ENCODE measurements around the gene PDE2A. TPM values are rescaled to one million over a fixed set of nuclear protein-coding genes. Genes with fewer than 3 reads are reported as not detected.

PDE2A gene
- total and polyA plus RNA-seq, 2 donors (not counting 3 experiments of a cell fraction or from before 2014, with no cell fraction given): 14.8 to 16.8 TPM

DNA sequence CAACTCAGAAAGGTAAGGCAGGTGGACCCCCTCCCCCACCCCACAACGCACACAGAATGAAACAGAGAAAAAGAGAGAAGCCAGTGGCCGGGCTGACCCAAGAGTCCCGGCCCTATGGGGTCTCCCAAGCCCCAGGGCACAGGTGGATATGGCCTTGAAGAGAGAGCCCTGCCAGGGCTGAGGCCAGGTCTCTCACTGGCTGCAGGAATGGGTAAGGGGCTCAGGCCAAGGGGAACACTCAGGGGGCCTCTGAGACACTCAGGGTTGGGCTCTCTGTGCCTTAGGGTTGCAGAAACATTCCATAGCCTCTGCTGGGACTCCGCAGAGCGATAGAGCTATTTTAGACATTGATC is 98.0 kb downstream of the PDE2A start:
- Histone ChIP-seq H3K36me3 (ENCODE audit: control insufficient read depth in 2 of 2, extremely low read depth in 1 of 2, insufficient read depth in 2 of 2, low read length in 2 of 2) (no peaks in the 10 kb centered on the region), H3K27ac (ENCODE audit: insufficient read depth, low read depth, low read length) (no peak overlapping the region), H3K79me2 (ENCODE audit: control insufficient read depth, insufficient read depth, low read length) (no peaks in the 10 kb centered on the region), H3K9ac (replicated peaks; ENCODE audit: extremely low read depth, insufficient read depth, low read length) (no peak overlapping the region), H4K20me1 (replicated peaks; ENCODE audit: control insufficient read depth, extremely low read depth, insufficient read depth, low read length) (no peaks in the 10 kb centered on the region), H3K9me1 (replicated peaks; ENCODE audit: control insufficient read depth, extremely low read depth, insufficient read depth, low read length) (no peaks in the 10 kb centered on the region), H3K4me2 (ENCODE audit: insufficient read depth, low read length) (no peak overlapping the region), H3K4me1 (ENCODE audit: control insufficient read depth, extremely low read depth, insufficient read depth, low read length) (no peaks in the 10 kb centered on the region), H3K4me3 (replicated peaks in 1 of 3; ENCODE audit: insufficient read depth in 1 of 3, low read depth in 1 of 3, low read length in 3 of 3) (no peak overlapping the region), H3K9me3 (replicated peaks; ENCODE audit: control insufficient read depth, insufficient read depth, low read length) (no peaks in the 10 kb centered on the region), H2AFZ (ENCODE audit: low read depth, low read length) (no peak overlapping the region), H3K27me3 (ENCODE audit: control insufficient read depth in 2 of 2, insufficient read depth in 2 of 2, low read length in 2 of 2) (no peaks in the 10 kb centered on the region)
- dilution Hi-C loops (cut with MboI; ENCODE audit: extremely low pct_ligation_motif_present, low sequenced_read_pairs) (no loop called here), intact Hi-C loops (cut with micrococcal nuclease) (no loop called here)
- no peak for TF ChIP-seq MYC (IDR thresholded peaks at IDR 0.05; ENCODE audit: low read depth, low read length)
- no peak for TF ChIP-seq POLR2AphosphoS5 (IDR thresholded peaks at IDR 0.05; ENCODE audit: insufficient read depth, low read depth, low read length)
- no peak for TF ChIP-seq FOS (IDR thresholded peaks at IDR 0.05; ENCODE audit: borderline replicate concordance, insufficient read depth, low read length)
- no peak for TF ChIP-seq EZH2 (IDR thresholded peaks at IDR 0.05; ENCODE audit: borderline replicate concordance, low read depth, low read length, severe bottlenecking)
- no peak for TF ChIP-seq MAX (IDR thresholded peaks at IDR 0.05; ENCODE audit: insufficient read depth, insufficient read length)
- no peak for TF ChIP-seq POLR2A (IDR thresholded peaks at IDR 0.05; ENCODE audit: low read depth, low read length)
- no peak for TF ChIP-seq GATA2 (IDR thresholded peaks at IDR 0.05; ENCODE audit: insufficient read depth, insufficient read length, low read depth, low read length)
- no peak for TF ChIP-seq JUN (IDR thresholded peaks at IDR 0.05; ENCODE audit: borderline replicate concordance, insufficient read depth, insufficient read length, low read depth)
- TF ChIP-seq CTCF (IDR thresholded peaks at IDR 0.05; ENCODE audit: extremely low read depth in 1 of 2, insufficient read depth in 1 of 2, low read depth in 1 of 2, low read length in 2 of 2): no peak
- DNase-seq (ENCODE audit: low read depth, low spot score): no peak
- POLR2A ChIA-PET: no interaction called here
- FAIRE-seq: no peak
- BruUV-seq (replicated peaks): no TSS peak
- CTCF ChIA-PET: no interaction called here

Measured in endothelial cell of umbilical vein (primary cell).